Epidermal melanocyte (primary cell): ENCODE results near the gene TPCN1.

Source experiments
- DNase-seq: peaks from one replicate; pipeline ENCODE4 v3.0.0; 2011; ENCODE audit warnings: low spot score; ENCODE audit not compliant: insufficient read length

The TPCN1 gene

GRCh38 chr12:113333877-113334785, 112.9 kb downstream of the TPCN1 start:
- DNase-seq: no peak

DNA sequence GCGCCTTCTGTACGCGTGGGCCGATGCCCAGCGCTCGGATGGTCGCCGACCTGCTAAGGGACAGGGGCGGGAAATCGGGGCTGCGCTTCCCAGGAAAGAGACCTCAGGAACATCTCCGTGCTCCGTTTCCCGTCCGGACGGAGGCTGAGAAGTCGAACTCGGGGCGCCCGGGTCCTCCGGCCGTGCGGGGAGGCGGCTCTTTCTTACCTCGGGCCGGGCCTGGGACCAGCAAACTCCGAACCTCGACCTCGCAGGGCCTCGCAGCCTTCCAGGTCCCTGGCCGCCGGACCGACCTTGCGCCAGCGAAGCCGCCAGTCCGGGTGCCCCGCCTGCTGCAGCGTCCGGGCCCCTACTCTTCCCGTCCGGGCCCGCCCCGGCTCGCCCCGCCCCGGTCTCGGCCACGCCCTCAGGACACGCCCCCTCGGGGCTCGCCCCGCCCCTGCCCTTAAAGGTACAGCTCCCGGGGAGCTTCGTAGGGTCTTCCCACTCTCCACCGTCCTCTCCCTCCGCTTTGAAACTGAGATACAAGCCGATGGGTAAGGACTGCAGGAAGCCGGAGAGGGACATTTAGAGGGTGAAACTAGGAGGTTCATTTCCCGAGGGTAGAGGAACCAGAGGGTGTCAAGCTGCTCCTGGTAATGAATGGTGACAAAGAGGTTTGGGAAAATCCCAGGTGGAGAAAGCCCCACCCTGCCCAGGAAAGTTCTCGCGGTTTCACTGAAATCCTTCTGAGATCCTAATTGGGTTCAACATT, 113.7 kb downstream of the TPCN1 start, which contains the start of gene SLC8B1:
TSS of gene SLC8B1 (minus strand) at position 324 of the 754 bp plus-strand sequence. CDS start 2,231 bp downstream, outside the sequence.
- DNase-seq: peak; percentile 63

- no peak for DNase-seq
These were observed 118.3 kb downstream of the TPCN1 start for GRCh38 chr12:113339540-113339939.

DNA sequence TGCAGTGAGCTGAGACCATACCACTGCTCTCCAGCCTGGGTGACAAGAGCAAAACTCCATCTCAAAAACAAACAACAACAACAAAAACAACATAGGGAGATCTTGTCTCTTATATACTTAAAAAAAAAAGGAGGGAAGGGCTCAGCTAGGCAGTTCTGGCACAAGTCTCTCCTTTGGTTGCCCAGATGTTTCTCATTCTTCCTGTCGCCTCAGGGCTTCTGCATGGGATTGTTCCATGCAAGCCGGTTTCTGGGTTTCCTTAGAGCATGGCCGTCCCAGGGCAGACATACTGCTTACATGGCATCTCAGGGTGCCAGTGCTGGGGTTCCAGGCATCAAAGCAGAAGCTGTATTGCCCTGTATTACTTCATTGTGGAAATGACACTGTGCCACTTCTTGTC, 118.8 kb downstream of the TPCN1 start:
- no peak for DNase-seq

DNA sequence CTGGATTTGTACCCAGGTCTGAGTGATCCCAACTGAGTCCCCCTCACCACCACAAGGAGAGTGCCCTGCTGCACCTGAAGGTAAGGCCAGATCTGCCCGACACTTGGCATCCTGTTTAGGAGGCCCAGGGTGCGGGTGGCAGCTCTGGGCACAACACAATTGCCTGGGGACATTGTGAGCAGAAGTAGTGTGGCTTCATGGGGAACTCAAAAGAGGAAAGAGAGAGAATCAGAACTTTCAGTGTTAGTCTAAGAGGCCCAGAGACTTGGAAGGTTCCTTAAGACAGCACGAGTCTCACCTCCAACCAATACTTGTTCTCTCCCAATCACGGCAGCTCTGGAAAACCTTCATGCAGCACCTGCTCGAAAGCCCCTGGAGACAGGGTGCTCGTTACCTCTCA, 120.3 kb downstream of the TPCN1 start:
- DNase-seq: no peak

GRCh38 chr12:113345318-113345717, 124.1 kb downstream of the TPCN1 start:
- DNase-seq: no peak

DNA sequence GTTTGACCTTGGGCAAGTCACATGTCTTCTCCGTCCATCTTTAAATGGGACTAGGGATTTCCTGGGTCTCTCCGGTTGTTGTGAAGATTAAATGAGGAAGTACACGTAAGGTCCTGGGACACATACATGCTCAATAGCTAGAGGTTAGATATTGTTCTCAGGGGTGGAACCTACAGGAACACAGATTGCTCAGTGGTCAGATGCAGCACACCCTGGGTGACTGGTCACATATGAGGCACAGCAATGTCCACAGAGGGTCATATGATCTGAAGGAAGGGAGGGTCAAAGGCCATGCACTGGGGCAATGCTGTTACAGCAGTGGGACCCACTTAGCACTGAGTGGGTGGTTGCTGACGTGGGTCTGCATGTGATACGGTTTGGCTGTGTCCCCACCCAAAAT, 125.1 kb downstream of the TPCN1 start:
- no peak for DNase-seq

- no peak for DNase-seq
These were observed 125.8 kb downstream of the TPCN1 start for GRCh38 chr12:113347107-113347506.

GRCh38 chr12:113347892-113348291, 126.6 kb downstream of the TPCN1 start:
- no peak for DNase-seq
